Fibroblast of villous mesenchyme (primary cell): ENCODE measurements around the gene MRTFB. TPM values are rescaled to one million over a fixed set of nuclear protein-coding genes. Genes with fewer than 3 reads are reported as not detected.

ENCODE experiments used
- DNase-seq: peaks from one replicate; pipeline ENCODE4 v3.0.0-alpha.2; 2010; ENCODE audit warnings: low read depth
- H3K4me3 ChIP-seq: 2 replicates; pipeline ENCODE4 v1.5.1; 2011; ENCODE audit warnings: low read depth, mild to moderate bottlenecking, low read length
- CTCF ChIP-seq: IDR thresholded peaks from 2 replicates; pipeline ENCODE4 v1.5.1; 2012; ENCODE audit warnings: low read depth, mild to moderate bottlenecking, low read length; ENCODE audit not compliant: insufficient read depth
- total RNA-seq: library from RNA; depleted of rRNA; stranded (reverse); fragments of >200 nt; gene quantifications from 2 replicates; pipeline ENCODE4 v1.2.3, GENCODE V29; 2012

The MRTFB gene
- total RNA-seq, 1 donor = 8.2 TPM

- DNase-seq = no peak
- no peak for TF ChIP-seq CTCF
These were observed 221.1 kb downstream of the MRTFB start for GRCh38 chr16:14292051-14292825.

GRCh38 chr16:14296663-14297062, 225.5 kb downstream of the MRTFB start:
- TF ChIP-seq CTCF = no peak
- DNase-seq = no peak
- no peak overlapping the region for H3K4me3 ChIP-seq

More at GRCh38 chr16:14292051-14292825, 221.1 kb downstream of the MRTFB start:
- H3K4me3 ChIP-seq = no peak overlapping the region

DNA sequence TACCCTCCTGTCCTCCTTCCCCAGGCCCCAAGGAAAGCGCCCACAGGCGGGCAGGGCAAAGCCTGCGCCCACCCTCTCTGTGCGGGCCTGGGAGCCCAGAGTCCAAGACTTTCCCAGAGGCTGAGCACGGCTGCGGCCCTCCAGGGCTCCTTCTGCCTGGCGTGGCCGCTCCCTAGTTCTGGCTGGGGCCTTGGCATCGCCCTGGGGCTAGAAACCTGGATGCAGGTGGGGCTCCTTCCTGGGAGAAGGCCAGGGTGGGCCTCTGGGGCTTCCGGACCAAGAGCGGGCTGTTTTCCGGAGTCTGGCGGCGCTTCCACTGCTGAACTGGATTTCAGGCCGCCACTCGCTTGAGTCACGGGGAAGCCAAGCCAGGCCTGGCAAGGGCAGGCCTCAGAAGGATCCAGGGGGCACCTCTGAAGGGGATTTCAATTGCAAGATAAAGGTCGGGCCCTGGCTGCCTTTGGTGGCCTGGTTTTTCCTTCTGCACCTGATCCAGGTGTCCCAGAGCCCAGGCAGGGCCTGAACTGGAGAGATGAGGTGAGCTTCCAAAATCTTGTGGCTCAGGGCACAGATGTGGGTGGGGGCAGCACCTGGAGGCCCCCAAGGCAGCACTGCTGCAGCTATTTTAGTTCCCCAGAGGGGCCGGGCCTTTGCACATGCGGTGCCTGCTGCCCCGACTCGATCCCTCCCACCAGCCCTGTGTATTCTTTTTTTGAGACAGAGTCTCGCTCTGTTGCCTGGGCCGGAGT, 227.4 kb downstream of the MRTFB start:
- no peak for DNase-seq
- H3K4me3 ChIP-seq = no peak overlapping the region
- no peak for TF ChIP-seq CTCF

- peak; percentile 87 for DNase-seq
- TF ChIP-seq CTCF = peak; percentile 60
- peak overlapping the region; percentile 66 for H3K4me3 ChIP-seq
These were observed 229.6 kb downstream of the MRTFB start for GRCh38 chr16:14300705-14301168.

GRCh38 chr16:14301169-14302030, 230.3 kb downstream of the MRTFB start:
- peak; percentile 37 for DNase-seq
- no peak for TF ChIP-seq CTCF
- peak overlapping the region; percentile 66 for H3K4me3 ChIP-seq

DNA sequence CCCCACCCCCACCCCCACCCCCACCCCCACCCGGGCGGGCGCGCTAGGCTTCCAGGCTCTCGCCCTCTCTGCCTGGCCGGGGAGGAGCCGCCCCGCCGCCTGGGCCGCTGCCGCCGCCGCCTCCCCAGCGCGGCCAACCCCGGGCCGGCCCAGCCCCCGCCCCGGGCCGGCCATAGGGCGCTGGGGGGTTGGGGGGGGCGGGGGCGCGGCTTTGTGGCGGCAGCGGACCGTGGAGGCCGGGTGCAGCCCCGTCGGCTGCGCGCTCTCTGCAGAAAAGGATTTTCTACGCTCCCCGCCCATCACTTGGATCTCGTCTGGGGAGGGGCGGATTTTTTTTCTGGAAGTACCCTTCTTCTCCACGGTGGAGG, 230.9 kb downstream of the MRTFB start:
- DNase-seq = peak; percentile 71
- no peak for TF ChIP-seq CTCF
- peak overlapping the region; percentile 86 for H3K4me3 ChIP-seq
